MM.1S (cell line): ENCODE data around the gene NNT.

Source experiments
- DNase-seq: peaks from one replicate; pipeline ENCODE4 v3.0.0-alpha.2; 2015
- H2AFZ ChIP-seq: fragments of 300-600 bp; sonication (generic); 2 replicates; pipeline ENCODE4 v1.6.0; 2016; ENCODE audit warnings: antibody characterized with exemption, low read length
- H3F3A ChIP-seq: fragments of 300-600 bp; sonication (generic); 2 replicates; pipeline ENCODE4 v1.6.1; 2016; ENCODE audit warnings: mild to moderate bottlenecking, antibody characterized with exemption, low read length, moderate library complexity, mixed read lengths; ENCODE audit not compliant: insufficient read depth
- H3K27ac ChIP-seq: fragments of 300-600 bp; sonication (generic); 2 replicates; pipeline ENCODE4 v1.5.1; 2016; ENCODE audit warnings: mild to moderate bottlenecking, low read length
- H3K27me3 ChIP-seq: fragments of 300-600 bp; sonication (generic); replicated peaks from 2 replicates; pipeline ENCODE4 v1.6.0; 2016; ENCODE audit warnings: low read length; ENCODE audit not compliant: insufficient read depth
- H3K36me3 ChIP-seq: fragments of 300-600 bp; sonication (generic); replicated peaks from 2 replicates; pipeline ENCODE4 v1.6.1; 2016; ENCODE audit warnings: mild to moderate bottlenecking, low read length, mixed read lengths; ENCODE audit not compliant: insufficient read depth
- H3K4me1 ChIP-seq: fragments of 300-600 bp; sonication (generic); 2 replicates; pipeline ENCODE4 v1.6.1; 2016; ENCODE audit warnings: low read length, mixed read lengths
- H3K4me2 ChIP-seq: fragments of 300-600 bp; sonication (generic); 2 replicates; pipeline ENCODE4 v1.6.0; 2016; ENCODE audit warnings: low read depth, low read length
- H3K4me3 ChIP-seq: fragments of 300-600 bp; sonication (generic); 2 replicates; pipeline ENCODE4 v1.5.1; 2016; ENCODE audit warnings: low read length, mixed read lengths
- H3K79me2 ChIP-seq: fragments of 300-600 bp; sonication (generic); 2 replicates; pipeline ENCODE4 v1.6.1; 2016; ENCODE audit warnings: mixed run types, low read length, mixed read lengths
- H3K9ac ChIP-seq: fragments of 300-600 bp; sonication (generic); 2 replicates; pipeline ENCODE4 v1.6.1; 2016; ENCODE audit warnings: low read length, mixed read lengths
- H3K9me2 ChIP-seq: fragments of 300-600 bp; sonication (generic); replicated peaks from 2 replicates; pipeline ENCODE4 v1.6.1; 2016; ENCODE audit warnings: mild to moderate bottlenecking, low read length, mixed read lengths; ENCODE audit not compliant: insufficient read depth
- H3K9me3 ChIP-seq: fragments of 300-600 bp; sonication (generic); replicated peaks from 2 replicates; pipeline ENCODE4 v1.6.1; 2016; ENCODE audit warnings: mild to moderate bottlenecking, low read length, mixed read lengths; ENCODE audit not compliant: insufficient read depth
- H4K20me1 ChIP-seq: fragments of 300-600 bp; sonication (generic); 2 replicates; pipeline ENCODE4 v1.6.1; 2016; ENCODE audit warnings: mild to moderate bottlenecking, low read length, moderate library complexity, mixed read lengths; ENCODE audit not compliant: insufficient read depth
- CTCF ChIP-seq: fragments of 300-600 bp; sonication (generic); IDR thresholded peaks from 2 replicates; pipeline ENCODE4 v1.5.1; 2016; ENCODE audit warnings: antibody characterized with exemption, low read length, mixed read lengths
- EZH2 ChIP-seq: fragments of 300-600 bp; sonication (generic); optimal IDR thresholded peaks from 2 replicates; pipeline ENCODE3; 2017; ENCODE audit warnings: low read depth, mild to moderate bottlenecking, antibody characterized with exemption, low read length, mixed read lengths
- EZH2phosphoT487 ChIP-seq: fragments of 300-600 bp; sonication (generic); IDR thresholded peaks from 2 replicates; pipeline ENCODE4 v1.6.1; 2018; ENCODE audit warnings: antibody characterized with exemption, low read length

NNT gene

GRCh38 chr5:43560128-43560527 is 42.9 kb upstream of the NNT start:
- Histone ChIP-seq H3K36me3 (no peaks in the 10 kb centered on the region), H3K9ac (no peak overlapping the region), H2AFZ (no peak overlapping the region), H3K27me3 (no peaks in the 10 kb centered on the region), H4K20me1 (no peaks in the 10 kb centered on the region), H3K9me2 (no peaks in the 10 kb centered on the region), H3K4me2 (no peak overlapping the region), H3K27ac (no peak overlapping the region), H3K79me2 (peaks cover 12% of the 10 kb centered on the region), H3K4me3 (no peak overlapping the region), H3F3A (peaks cover 5% of the 10 kb centered on the region; the same call in 1 of the 2 replicates), H3K4me1 (peaks cover 5% of the 10 kb centered on the region; the same call in 1 of the 2 replicates), H3K9me3 (no peaks in the 10 kb centered on the region)
- no peak for DNase-seq
- TF ChIP-seq CTCF = no peak
- TF ChIP-seq EZH2phosphoT487 = no peak
- TF ChIP-seq EZH2 = no peak

DNA sequence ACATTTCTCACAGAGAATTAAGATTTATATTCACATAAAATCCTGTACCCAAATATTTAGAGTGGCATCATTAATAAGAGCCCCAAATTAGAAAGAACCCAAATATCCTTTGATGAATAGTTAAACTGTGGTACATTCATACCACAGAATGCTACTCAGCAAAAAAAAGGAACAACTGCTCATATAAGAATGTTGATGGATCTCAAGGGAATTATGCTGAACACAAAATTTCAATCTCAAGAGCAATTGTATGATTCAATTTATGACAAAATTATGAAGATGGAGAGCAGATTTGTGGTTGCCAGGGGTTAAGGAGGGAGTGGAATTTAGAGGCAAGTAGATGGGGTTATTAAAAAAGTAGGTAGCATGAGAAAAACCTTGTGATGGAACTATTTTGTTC is 41.6 kb upstream of the NNT start:
- Histone ChIP-seq H3K36me3 (no peaks in the 10 kb centered on the region), H3K27me3 (no peaks in the 10 kb centered on the region), H3K79me2 (peaks cover under 1% of the 10 kb centered on the region), H2AFZ (no peak overlapping the region), H3K9ac (no peak overlapping the region), H3K4me2 (no peak overlapping the region), H3K27ac (no peak overlapping the region), H3K4me1 (no peaks in the 10 kb centered on the region; the same call in 1 of the 2 replicates), H3F3A (no peaks in the 10 kb centered on the region), H4K20me1 (no peaks in the 10 kb centered on the region), H3K9me3 (no peaks in the 10 kb centered on the region), H3K9me2 (no peaks in the 10 kb centered on the region), H3K4me3 (no peak overlapping the region)
- DNase-seq = no peak
- TF ChIP-seq EZH2phosphoT487 = no peak
- no peak for TF ChIP-seq EZH2
- TF ChIP-seq CTCF = no peak

- Histone ChIP-seq H3F3A (no peaks in the 10 kb centered on the region), H3K9ac (no peak overlapping the region), H3K27me3 (no peaks in the 10 kb centered on the region), H3K4me1 (no peaks in the 10 kb centered on the region; the same call in 1 of the 2 replicates), H3K36me3 (no peaks in the 10 kb centered on the region), H3K9me3 (no peaks in the 10 kb centered on the region), H3K27ac (no peak overlapping the region), H3K4me2 (no peak overlapping the region), H4K20me1 (no peaks in the 10 kb centered on the region), H3K9me2 (no peaks in the 10 kb centered on the region), H3K4me3 (no peak overlapping the region), H3K79me2 (no peaks in the 10 kb centered on the region), H2AFZ (no peak overlapping the region)
- no peak for DNase-seq
- TF ChIP-seq CTCF = no peak
- TF ChIP-seq EZH2 = no peak
- no peak for TF ChIP-seq EZH2phosphoT487
These were observed 39.7 kb upstream of the NNT start for GRCh38 chr5:43563321-43563720.
